Measurements from ENCODE around the gene SLC44A4. TPM values are rescaled to one million over a fixed set of nuclear protein-coding genes. Genes with fewer than 3 reads are reported as not detected.

The SLC44A4 gene
- polyA plus RNA-seq, 5 donors = 10.2 to 24.4 (median 19.1) TPM

Other genes with a start within 250 kb of the SLC44A4 start
- gene BAG6, start 226.3 kb downstream of the SLC44A4 start, polyA plus RNA-seq (ENCODE audit: insufficient read depth in 1 of 5, insufficient read length in 5 of 5, low replicate concordance in 1 of 5) = 100 to 1,000 TPM; 171 to 262 (median 214) TPM
- 10 to 100 TPM in 1 of 5 donors, 1 to 10 TPM in 4; 4.5 to 12.0 (median 6.3) TPM for gene APOM, start 223.1 kb downstream of the SLC44A4 start, polyA plus RNA-seq (ENCODE audit: insufficient read depth in 1 of 5, insufficient read length in 5 of 5, low replicate concordance in 1 of 5)
- 10 to 100 TPM; 15.3 to 19.6 (median 16.6) TPM for gene C6orf47, start 218.2 kb downstream of the SLC44A4 start, polyA plus RNA-seq (ENCODE audit: insufficient read depth in 1 of 5, insufficient read length in 5 of 5, low replicate concordance in 1 of 5)
- 10 to 100 TPM; 17.9 to 23.6 (median 21.5) TPM for gene GPANK1, start 214.0 kb downstream of the SLC44A4 start, polyA plus RNA-seq (ENCODE audit: insufficient read depth in 1 of 5, insufficient read length in 5 of 5, low replicate concordance in 1 of 5)
- gene CSNK2B, start 212.9 kb downstream of the SLC44A4 start, polyA plus RNA-seq (ENCODE audit: insufficient read depth in 1 of 5, insufficient read length in 5 of 5, low replicate concordance in 1 of 5) = 100 to 1,000 TPM; 172 to 193 (median 189) TPM
- gene LY6G5B, start 209.0 kb downstream of the SLC44A4 start, polyA plus RNA-seq (ENCODE audit: insufficient read depth in 1 of 5, insufficient read length in 5 of 5, low replicate concordance in 1 of 5) = 10 to 100 TPM; 24.1 to 40.6 (median 31.2) TPM
- gene LY6G5C, start 197.9 kb downstream of the SLC44A4 start, polyA plus RNA-seq (ENCODE audit: insufficient read depth in 1 of 5, insufficient read length in 5 of 5, low replicate concordance in 1 of 5) = 1 to 10 TPM; 2.7 to 5.0 (median 4.4) TPM
- 10 to 100 TPM; 48.7 to 64.2 (median 59.9) TPM for gene ABHD16A, start 175.7 kb downstream of the SLC44A4 start, polyA plus RNA-seq (ENCODE audit: insufficient read depth in 1 of 5, insufficient read length in 5 of 5, low replicate concordance in 1 of 5)
- gene LY6G6F, start 172.1 kb downstream of the SLC44A4 start, polyA plus RNA-seq (ENCODE audit: insufficient read depth in 1 of 5, insufficient read length in 5 of 5, low replicate concordance in 1 of 5) = 1 to 10 TPM in 3 of 5 donors, under 1 TPM in 1, not detected in 1; 0.88 to 1.5 (median 1.2) TPM
- under 1 TPM in 3 of 5 donors, not detected in 2; 0.48 to 0.88 (median 0.80) TPM for gene LY6G6D, start 163.6 kb downstream of the SLC44A4 start, polyA plus RNA-seq (ENCODE audit: insufficient read depth in 1 of 5, insufficient read length in 5 of 5, low replicate concordance in 1 of 5)
- gene LY6G6C, start 157.3 kb downstream of the SLC44A4 start, polyA plus RNA-seq (ENCODE audit: insufficient read depth in 1 of 5, insufficient read length in 5 of 5, low replicate concordance in 1 of 5) = under 1 TPM; 0.39 to 0.93 (median 0.65) TPM
- gene MPIG6B, start 155.6 kb downstream of the SLC44A4 start, polyA plus RNA-seq (ENCODE audit: insufficient read depth in 1 of 5, insufficient read length in 5 of 5, low replicate concordance in 1 of 5) = 1 to 10 TPM; 2.4 to 3.8 (median 3.0) TPM
- 100 to 1,000 TPM; 137 to 213 (median 159) TPM for gene DDAH2, start 149.7 kb downstream of the SLC44A4 start, polyA plus RNA-seq (ENCODE audit: insufficient read depth in 1 of 5, insufficient read length in 5 of 5, low replicate concordance in 1 of 5)
- 100 to 1,000 TPM; 265 to 287 (median 272) TPM for gene CLIC1, start 142.5 kb downstream of the SLC44A4 start, polyA plus RNA-seq (ENCODE audit: insufficient read depth in 1 of 5, insufficient read length in 5 of 5, low replicate concordance in 1 of 5)
- gene MSH5, start 139.0 kb downstream of the SLC44A4 start, polyA plus RNA-seq (ENCODE audit: insufficient read depth in 1 of 5, insufficient read length in 5 of 5, low replicate concordance in 1 of 5) = 10 to 100 TPM; 27.3 to 45.6 (median 29.6) TPM
- 10 to 100 TPM in 1 of 5 donors, 1 to 10 TPM in 4; 6.6 to 12.2 (median 8.2) TPM for gene SAPCD1, start 116.3 kb downstream of the SLC44A4 start, polyA plus RNA-seq (ENCODE audit: insufficient read depth in 1 of 5, insufficient read length in 5 of 5, low replicate concordance in 1 of 5)
- 1 to 10 TPM; 1.6 to 3.7 (median 2.0) TPM for gene VWA7, start 101.7 kb downstream of the SLC44A4 start, polyA plus RNA-seq (ENCODE audit: insufficient read depth in 1 of 5, insufficient read length in 5 of 5, low replicate concordance in 1 of 5)
- 10 to 100 TPM; 32.5 to 52.1 (median 38.9) TPM for gene VARS1, start 83.2 kb downstream of the SLC44A4 start, polyA plus RNA-seq (ENCODE audit: insufficient read depth in 1 of 5, insufficient read length in 5 of 5, low replicate concordance in 1 of 5)
- gene LSM2, start 72.0 kb downstream of the SLC44A4 start, polyA plus RNA-seq (ENCODE audit: insufficient read depth in 1 of 5, insufficient read length in 5 of 5, low replicate concordance in 1 of 5) = 10 to 100 TPM; 78.9 to 89.9 (median 81.8) TPM
- gene HSPA1L, start 63.7 kb downstream of the SLC44A4 start, polyA plus RNA-seq (ENCODE audit: insufficient read depth in 1 of 5, insufficient read length in 5 of 5, low replicate concordance in 1 of 5) = 1 to 10 TPM; 2.9 to 4.6 (median 3.5) TPM
- 100 to 1,000 TPM in 2 of 5 donors, 10 to 100 TPM in 3; 56.8 to 137 (median 68.3) TPM for gene HSPA1A, start 63.5 kb downstream of the SLC44A4 start, polyA plus RNA-seq (ENCODE audit: insufficient read depth in 1 of 5, insufficient read length in 5 of 5, low replicate concordance in 1 of 5)
- gene HSPA1B, start 51.3 kb downstream of the SLC44A4 start, polyA plus RNA-seq (ENCODE audit: insufficient read depth in 1 of 5, insufficient read length in 5 of 5, low replicate concordance in 1 of 5) = 100 to 1,000 TPM in 2 of 5 donors, 10 to 100 TPM in 3; 63.8 to 137 (median 79.9) TPM
- gene NEU1, start 16.2 kb downstream of the SLC44A4 start, polyA plus RNA-seq (ENCODE audit: insufficient read depth in 1 of 5, insufficient read length in 5 of 5, low replicate concordance in 1 of 5) = 10 to 100 TPM; 22.3 to 31.1 (median 29.1) TPM
- 10 to 100 TPM; 59.7 to 83.8 (median 74.1) TPM for gene EHMT2, start 18.7 kb upstream of the SLC44A4 start, polyA plus RNA-seq (ENCODE audit: insufficient read depth in 1 of 5, insufficient read length in 5 of 5, low replicate concordance in 1 of 5)
- 10 to 100 TPM; 17.0 to 24.5 (median 21.3) TPM for gene ZBTB12, start 23.1 kb upstream of the SLC44A4 start, polyA plus RNA-seq (ENCODE audit: insufficient read depth in 1 of 5, insufficient read length in 5 of 5, low replicate concordance in 1 of 5)
- 1 to 10 TPM; 3.6 to 7.4 (median 6.0) TPM for gene C2, start 48.7 kb upstream of the SLC44A4 start, polyA plus RNA-seq (ENCODE audit: insufficient read depth in 1 of 5, insufficient read length in 5 of 5, low replicate concordance in 1 of 5)
- gene CFB, start 67.1 kb upstream of the SLC44A4 start, polyA plus RNA-seq (ENCODE audit: insufficient read depth in 1 of 5, insufficient read length in 5 of 5, low replicate concordance in 1 of 5) = 1 to 10 TPM; 2.1 to 8.6 (median 4.3) TPM
- gene NELFE, start 80.0 kb upstream of the SLC44A4 start, polyA plus RNA-seq (ENCODE audit: insufficient read depth in 1 of 5, insufficient read length in 5 of 5, low replicate concordance in 1 of 5) = 10 to 100 TPM; 76.5 to 93.4 (median 81.9) TPM
- gene SKIC2, start 80.2 kb upstream of the SLC44A4 start, polyA plus RNA-seq (ENCODE audit: insufficient read depth in 1 of 5, insufficient read length in 5 of 5, low replicate concordance in 1 of 5) = 10 to 100 TPM; 32.1 to 43.2 (median 41.7) TPM
- 10 to 100 TPM; 22.7 to 31.8 (median 27.5) TPM for gene DXO, start 93.1 kb upstream of the SLC44A4 start, polyA plus RNA-seq (ENCODE audit: insufficient read depth in 1 of 5, insufficient read length in 5 of 5, low replicate concordance in 1 of 5)
- gene C4A, start 103.1 kb upstream of the SLC44A4 start, polyA plus RNA-seq (ENCODE audit: insufficient read depth in 1 of 5, insufficient read length in 5 of 5, low replicate concordance in 1 of 5) = 10 to 100 TPM in 1 of 5 donors, 1 to 10 TPM in 4; 4.6 to 17.8 (median 7.6) TPM
- 10 to 100 TPM in 2 of 5 donors, 1 to 10 TPM in 3; 6.0 to 20.5 (median 8.7) TPM for gene C4B, start 135.8 kb upstream of the SLC44A4 start, polyA plus RNA-seq (ENCODE audit: insufficient read depth in 1 of 5, insufficient read length in 5 of 5, low replicate concordance in 1 of 5)
- gene CYP21A2, start 159.4 kb upstream of the SLC44A4 start, polyA plus RNA-seq (ENCODE audit: insufficient read depth in 1 of 5, insufficient read length in 5 of 5, low replicate concordance in 1 of 5) = 1 to 10 TPM in 1 of 5 donors, under 1 TPM in 4; 0.26 to 1.2 (median 0.87) TPM
- gene TNXB, start 230.3 kb upstream of the SLC44A4 start, polyA plus RNA-seq (ENCODE audit: insufficient read depth in 1 of 5, insufficient read length in 5 of 5, low replicate concordance in 1 of 5) = 10 to 100 TPM in 4 of 5 donors, 1 to 10 TPM in 1; 9.0 to 24.8 (median 11.6) TPM
- gene ATF6B, start 249.2 kb upstream of the SLC44A4 start, polyA plus RNA-seq (ENCODE audit: insufficient read depth in 1 of 5, insufficient read length in 5 of 5, low replicate concordance in 1 of 5) = 10 to 100 TPM; 88.5 to 98.9 (median 91.0) TPM